ENCODE data around the gene ZNF804A.

Gene ZNF804A

GRCh38 chr2:184938221-184938985, 340.1 kb downstream of the ZNF804A start:
- DNase-seq (ENCODE audit: low read depth, low spot score), result no peak

- no peak for DNase-seq (ENCODE audit: low read depth, low spot score)
Measured at GRCh38 chr2:184945326-184945725, 347.0 kb downstream of the ZNF804A start.

- DNase-seq (ENCODE audit: low read depth, low spot score), result no peak
Measured at GRCh38 chr2:184945824-184946223, 347.5 kb downstream of the ZNF804A start.

GRCh38 chr2:184956856-184957255, 358.5 kb downstream of the ZNF804A start:
- DNase-seq (ENCODE audit: low read depth, low spot score), result no peak

GRCh38 chr2:184971546-184972068, 373.3 kb downstream of the ZNF804A start:
- no peak for DNase-seq (ENCODE audit: low read depth, low spot score)

All from activated naive CD8-positive, alpha-beta T cell treated with anti-CD3 and anti-CD28 coated beads, Interleukin-2, amount 50 U/mL, for 16 hours (primary cell).